HL-60 (cell line): ENCODE results near the gene LIPJ.

Source experiments
- DNase-seq, 2 experiments: peaks; one replicate each; pipeline ENCODE4 v3.0.0-alpha.2; 2010 to 2020; ENCODE audit warnings: low read depth in 1 of 2, low spot score in 1 of 2
- H3K27ac ChIP-seq: fragments of 250-450 bp; sonication (Bioruptor Pico); replicated peaks from 2 replicates; pipeline ENCODE4 v1.5.1; 2020; ENCODE audit warnings: mild to moderate bottlenecking, moderate library complexity
- H3K27me3 ChIP-seq: fragments of 250-450 bp; sonication (Bioruptor Pico); 2 replicates; pipeline ENCODE4 v1.5.1; 2021; ENCODE audit warnings: mild to moderate bottlenecking, moderate library complexity; ENCODE audit not compliant: insufficient read depth, poor library complexity, severe bottlenecking
- H3K4me3 ChIP-seq: replicated peaks from 2 replicates; pipeline ENCODE4 v1.5.1; 2011; ENCODE audit warnings: mild to moderate bottlenecking, control low read depth, low read length; ENCODE audit not compliant: insufficient read depth
- GABPA ChIP-seq: IDR thresholded peaks from 2 replicates; pipeline ENCODE4 v1.6.1; 2012; ENCODE audit warnings: low read depth
- POLR2AphosphoS5 ChIP-seq: IDR thresholded peaks from 2 replicates; pipeline ENCODE4 v1.6.1; 2012; ENCODE audit warnings: low read depth
- REST ChIP-seq: IDR thresholded peaks from 2 replicates; pipeline ENCODE4 v1.6.1; 2012; ENCODE audit warnings: low read depth; ENCODE audit not compliant: insufficient replicate concordance
- SPI1 ChIP-seq: IDR thresholded peaks from 2 replicates; pipeline ENCODE4 v1.6.1; 2012; ENCODE audit warnings: low read depth, mild to moderate bottlenecking, borderline replicate concordance
- TF ChIP-seq, protein P1 (sequence below): IDR thresholded peaks from one replicate; pipeline ENCODE4 v1.5.1; 2011; ENCODE audit warnings: low read length, control low read depth, inconsistent platforms; ENCODE audit not compliant: insufficient read depth

LIPJ gene

DNA sequence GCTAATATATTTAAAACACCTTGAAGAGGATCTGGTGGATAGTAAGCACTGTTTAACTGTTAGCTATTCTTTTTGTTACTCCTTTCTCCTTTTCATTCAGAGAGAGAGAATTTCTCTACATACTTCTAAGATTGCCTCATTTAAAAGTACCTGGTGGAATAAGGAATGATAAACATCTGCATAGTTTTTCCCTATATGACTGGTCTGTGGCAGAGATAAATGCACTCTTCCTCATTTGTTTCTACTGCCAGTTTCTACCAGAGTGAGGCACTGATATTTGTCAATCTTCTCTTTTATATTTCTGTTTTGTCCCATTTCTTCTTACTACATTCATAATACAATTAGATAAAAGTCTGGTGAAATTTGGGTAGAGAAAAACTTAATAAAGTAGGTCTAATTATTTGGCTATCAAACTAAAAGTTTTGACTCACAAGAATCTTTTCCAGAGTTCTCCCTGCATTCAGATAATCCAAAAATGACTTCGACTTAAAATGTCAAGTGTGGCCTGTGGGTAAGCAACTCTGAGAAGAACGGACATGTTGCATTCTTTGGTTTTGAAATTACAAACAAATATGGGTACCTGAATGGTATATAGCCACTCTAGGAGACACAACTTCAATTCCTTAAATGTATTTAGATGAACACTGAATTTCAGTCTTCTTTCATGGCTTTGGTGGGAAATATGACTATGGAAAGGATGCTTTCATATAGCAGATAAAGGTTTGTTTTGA lies 42.3 kb upstream of the LIPJ start:
- TF ChIP-seq SPI1 (peak; percentile 24; the same call in 1 of the 2 replicates), REST (no peak), GABPA (no peak), POLR2AphosphoS5 (no peak)
- TF ChIP-seq, protein P1, sequence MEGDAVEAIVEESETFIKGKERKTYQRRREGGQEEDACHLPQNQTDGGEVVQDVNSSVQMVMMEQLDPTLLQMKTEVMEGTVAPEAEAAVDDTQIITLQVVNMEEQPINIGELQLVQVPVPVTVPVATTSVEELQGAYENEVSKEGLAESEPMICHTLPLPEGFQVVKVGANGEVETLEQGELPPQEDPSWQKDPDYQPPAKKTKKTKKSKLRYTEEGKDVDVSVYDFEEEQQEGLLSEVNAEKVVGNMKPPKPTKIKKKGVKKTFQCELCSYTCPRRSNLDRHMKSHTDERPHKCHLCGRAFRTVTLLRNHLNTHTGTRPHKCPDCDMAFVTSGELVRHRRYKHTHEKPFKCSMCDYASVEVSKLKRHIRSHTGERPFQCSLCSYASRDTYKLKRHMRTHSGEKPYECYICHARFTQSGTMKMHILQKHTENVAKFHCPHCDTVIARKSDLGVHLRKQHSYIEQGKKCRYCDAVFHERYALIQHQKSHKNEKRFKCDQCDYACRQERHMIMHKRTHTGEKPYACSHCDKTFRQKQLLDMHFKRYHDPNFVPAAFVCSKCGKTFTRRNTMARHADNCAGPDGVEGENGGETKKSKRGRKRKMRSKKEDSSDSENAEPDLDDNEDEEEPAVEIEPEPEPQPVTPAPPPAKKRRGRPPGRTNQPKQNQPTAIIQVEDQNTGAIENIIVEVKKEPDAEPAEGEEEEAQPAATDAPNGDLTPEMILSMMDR, result no peak
- Histone ChIP-seq H3K4me3 (no peak overlapping the region), H3K27ac (no peak overlapping the region), H3K27me3 (no peaks in the 10 kb centered on the region)
- DNase-seq, result no peak

DNA sequence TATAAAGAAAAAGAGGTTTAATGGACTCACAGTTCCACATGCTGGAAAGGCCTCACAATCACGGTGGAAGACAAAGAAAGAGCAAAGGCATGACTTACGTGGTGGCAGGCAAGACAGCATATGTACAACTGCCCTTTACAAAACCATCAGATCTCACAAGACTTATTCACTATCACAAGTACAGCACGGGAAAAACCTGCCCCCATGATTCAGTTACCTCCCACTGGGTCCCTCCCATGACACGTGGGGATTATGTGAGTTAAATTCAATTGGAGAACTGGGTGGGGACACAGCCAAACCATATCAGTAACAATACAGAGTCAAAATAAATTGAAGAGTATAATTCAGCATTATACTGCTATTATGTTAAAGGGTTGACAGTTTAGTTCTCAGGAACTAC lies 41.2 kb upstream of the LIPJ start:
- Histone ChIP-seq H3K27ac (no peak overlapping the region), H3K27me3 (no peaks in the 10 kb centered on the region), H3K4me3 (no peak overlapping the region)
- DNase-seq, result no peak
- TF ChIP-seq SPI1 (no peak), POLR2AphosphoS5 (no peak), GABPA (no peak), REST (no peak)
- TF ChIP-seq, protein P1, result no peak

GRCh38 chr10:88546497-88546896 lies 40.1 kb upstream of the LIPJ start:
- Histone ChIP-seq H3K4me3 (no peak overlapping the region), H3K27ac (no peak overlapping the region), H3K27me3 (no peaks in the 10 kb centered on the region)
- DNase-seq, result no peak
- no peak for TF ChIP-seq POLR2AphosphoS5
- TF ChIP-seq SPI1, result no peak
- TF ChIP-seq, protein P1, result no peak

- no peak for DNase-seq
Measured at GRCh38 chr10:88551246-88551645, 35.3 kb upstream of the LIPJ start.

More at GRCh38 chr10:88551246-88551645, 35.3 kb upstream of the LIPJ start:
- Histone ChIP-seq H3K27ac (no peak overlapping the region), H3K4me3 (no peak overlapping the region), H3K27me3 (no peaks in the 10 kb centered on the region)
- TF ChIP-seq POLR2AphosphoS5 (no peak), GABPA (no peak), REST (no peak), SPI1 (no peak)
- TF ChIP-seq, protein P1, result no peak
